Liver (tissue), 3 donors: ENCODE data around the gene ECE1.

Source experiments
- EGR1 ChIP-seq, 2 donors: IDR thresholded peaks; 2 replicates each; pipeline ENCODE4 v1.6.1; 2016 to 2018; ENCODE audit warnings: antibody characterized with exemption in 2 of 2, low read depth in 2 of 2
- GABPA ChIP-seq, 2 donors: IDR thresholded peaks in 1 of 2; conservative IDR thresholded peaks in 1 of 2; 2 replicates each; pipeline ENCODE4 v1.6.1; 2016; ENCODE audit warnings: antibody characterized with exemption in 2 of 2, mild to moderate bottlenecking in 1 of 2, moderate library complexity in 1 of 2
- HNF4A ChIP-seq, 2 donors: conservative IDR thresholded peaks; 2 replicates each; pipeline ENCODE4 v1.6.1; 2016; ENCODE audit warnings: antibody characterized with exemption in 2 of 2, mild to moderate bottlenecking in 2 of 2
- JUND ChIP-seq, 2 donors: IDR thresholded peaks; 2 replicates each; pipeline ENCODE4 v1.6.1; 2016; ENCODE audit warnings: antibody characterized with exemption in 2 of 2
- NR2F2 ChIP-seq: IDR thresholded peaks from 2 replicates; pipeline ENCODE4 v1.6.1; 2016; ENCODE audit warnings: antibody characterized with exemption
- RAD21 ChIP-seq, 2 donors: IDR thresholded peaks; 2 replicates each; pipeline ENCODE4 v1.6.1; 2016; ENCODE audit warnings: antibody characterized with exemption in 2 of 2, mild to moderate bottlenecking in 2 of 2
- REST ChIP-seq: IDR thresholded peaks from 2 replicates; pipeline ENCODE4 v1.6.1; 2016; ENCODE audit warnings: antibody characterized with exemption, mild to moderate bottlenecking
- RXRA ChIP-seq, 2 donors: IDR thresholded peaks; 2 replicates each; pipeline ENCODE4 v1.6.1; 2017 to 2018; ENCODE audit warnings: antibody characterized with exemption in 2 of 2, mild to moderate bottlenecking in 1 of 2
- SP1 ChIP-seq: IDR thresholded peaks from 2 replicates; pipeline ENCODE4 v1.6.1; 2018; ENCODE audit warnings: antibody characterized with exemption, mild to moderate bottlenecking
- YY1 ChIP-seq: IDR thresholded peaks from 2 replicates; pipeline ENCODE4 v1.6.1; 2016; ENCODE audit warnings: antibody characterized with exemption, mild to moderate bottlenecking
- TF ChIP-seq, protein P1 (sequence below): fragments of 150-350 bp; IDR thresholded peaks from 2 replicates; pipeline ENCODE4 v1.5.1; 2017; ENCODE audit warnings: improper control_type of control experiment, low read depth, low read length; ENCODE audit not compliant: missing input control
- TF ChIP-seq, protein P2 (sequence below): IDR thresholded peaks from 2 replicates; pipeline ENCODE4 v1.6.1; 2016; ENCODE audit warnings: antibody characterized with exemption
- donor health status: healthy.
- donor health status: healthy.

- TF ChIP-seq, protein P1, sequence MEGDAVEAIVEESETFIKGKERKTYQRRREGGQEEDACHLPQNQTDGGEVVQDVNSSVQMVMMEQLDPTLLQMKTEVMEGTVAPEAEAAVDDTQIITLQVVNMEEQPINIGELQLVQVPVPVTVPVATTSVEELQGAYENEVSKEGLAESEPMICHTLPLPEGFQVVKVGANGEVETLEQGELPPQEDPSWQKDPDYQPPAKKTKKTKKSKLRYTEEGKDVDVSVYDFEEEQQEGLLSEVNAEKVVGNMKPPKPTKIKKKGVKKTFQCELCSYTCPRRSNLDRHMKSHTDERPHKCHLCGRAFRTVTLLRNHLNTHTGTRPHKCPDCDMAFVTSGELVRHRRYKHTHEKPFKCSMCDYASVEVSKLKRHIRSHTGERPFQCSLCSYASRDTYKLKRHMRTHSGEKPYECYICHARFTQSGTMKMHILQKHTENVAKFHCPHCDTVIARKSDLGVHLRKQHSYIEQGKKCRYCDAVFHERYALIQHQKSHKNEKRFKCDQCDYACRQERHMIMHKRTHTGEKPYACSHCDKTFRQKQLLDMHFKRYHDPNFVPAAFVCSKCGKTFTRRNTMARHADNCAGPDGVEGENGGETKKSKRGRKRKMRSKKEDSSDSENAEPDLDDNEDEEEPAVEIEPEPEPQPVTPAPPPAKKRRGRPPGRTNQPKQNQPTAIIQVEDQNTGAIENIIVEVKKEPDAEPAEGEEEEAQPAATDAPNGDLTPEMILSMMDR: no peak
- TF ChIP-seq SP1: no peak
- no peak for TF ChIP-seq RAD21 (IDR thresholded peaks at IDR 0.05)
- TF ChIP-seq YY1: no peak
- no peak for TF ChIP-seq RXRA (IDR thresholded peaks at IDR 0.05)
- no peak for TF ChIP-seq NR2F2
- no peak for TF ChIP-seq REST
- TF ChIP-seq JUND (IDR thresholded peaks at IDR 0.05): no peak
- TF ChIP-seq HNF4A (conservative IDR thresholded peaks at IDR 0.05): no peak
- no peak for TF ChIP-seq GABPA (IDR thresholded peaks at IDR 0.05 in 1 of 2, conservative IDR thresholded peaks at IDR 0.05 in 1 of 2)
- TF ChIP-seq, protein P2, sequence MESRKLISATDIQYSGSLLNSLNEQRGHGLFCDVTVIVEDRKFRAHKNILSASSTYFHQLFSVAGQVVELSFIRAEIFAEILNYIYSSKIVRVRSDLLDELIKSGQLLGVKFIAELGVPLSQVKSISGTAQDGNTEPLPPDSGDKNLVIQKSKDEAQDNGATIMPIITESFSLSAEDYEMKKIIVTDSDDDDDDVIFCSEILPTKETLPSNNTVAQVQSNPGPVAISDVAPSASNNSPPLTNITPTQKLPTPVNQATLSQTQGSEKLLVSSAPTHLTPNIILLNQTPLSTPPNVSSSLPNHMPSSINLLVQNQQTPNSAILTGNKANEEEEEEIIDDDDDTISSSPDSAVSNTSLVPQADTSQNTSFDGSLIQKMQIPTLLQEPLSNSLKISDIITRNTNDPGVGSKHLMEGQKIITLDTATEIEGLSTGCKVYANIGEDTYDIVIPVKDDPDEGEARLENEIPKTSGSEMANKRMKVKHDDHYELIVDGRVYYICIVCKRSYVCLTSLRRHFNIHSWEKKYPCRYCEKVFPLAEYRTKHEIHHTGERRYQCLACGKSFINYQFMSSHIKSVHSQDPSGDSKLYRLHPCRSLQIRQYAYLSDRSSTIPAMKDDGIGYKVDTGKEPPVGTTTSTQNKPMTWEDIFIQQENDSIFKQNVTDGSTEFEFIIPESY: no peak
- no peak for TF ChIP-seq EGR1 (IDR thresholded peaks at IDR 0.05; ENCODE audit: low read depth in 2 of 2)
These were observed 46.1 kb downstream of the ECE1 start for GRCh38 chr1:21244154-21244553.
